Astrocyte of the cerebellum (primary cell): Measurements from ENCODE around the gene PRIM2.
"Not testable (repeated sequence)": the region's sequence is repeated elsewhere in the genome, so short reads cannot be mapped to it uniquely, and the experiment has no call there.

Experiments
- DNase-seq: peaks from one replicate; pipeline ENCODE4 v3.0.0-alpha.2; 2011; ENCODE audit warnings: low read depth
- H3K4me3 ChIP-seq: 2 replicates; pipeline ENCODE4 v1.5.1; 2011; ENCODE audit warnings: mild to moderate bottlenecking, low read depth, low read length, moderate library complexity
- in situ Hi-C: cut with HindIII; loops from 2 replicates; pipeline ENCODE4 v1.10.0; 2017; ENCODE audit warnings: low sequenced_read_pairs
- TF ChIP-seq, protein P1 (sequence below): IDR thresholded peaks from 2 replicates; pipeline ENCODE4 v1.5.1; 2012; ENCODE audit warnings: low read length, low read depth, moderate library complexity, mild to moderate bottlenecking; ENCODE audit errors: missing control alignments

Gene PRIM2, protein sequence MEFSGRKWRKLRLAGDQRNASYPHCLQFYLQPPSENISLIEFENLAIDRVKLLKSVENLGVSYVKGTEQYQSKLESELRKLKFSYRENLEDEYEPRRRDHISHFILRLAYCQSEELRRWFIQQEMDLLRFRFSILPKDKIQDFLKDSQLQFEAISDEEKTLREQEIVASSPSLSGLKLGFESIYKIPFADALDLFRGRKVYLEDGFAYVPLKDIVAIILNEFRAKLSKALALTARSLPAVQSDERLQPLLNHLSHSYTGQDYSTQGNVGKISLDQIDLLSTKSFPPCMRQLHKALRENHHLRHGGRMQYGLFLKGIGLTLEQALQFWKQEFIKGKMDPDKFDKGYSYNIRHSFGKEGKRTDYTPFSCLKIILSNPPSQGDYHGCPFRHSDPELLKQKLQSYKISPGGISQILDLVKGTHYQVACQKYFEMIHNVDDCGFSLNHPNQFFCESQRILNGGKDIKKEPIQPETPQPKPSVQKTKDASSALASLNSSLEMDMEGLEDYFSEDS

GRCh38 chr6:57317060-57317943 lies at the start of gene PRIM2:
PRIM2 (plus strand) TSS chr6:57317630; CDS start chr6:57318446, 816 bp downstream.
- in situ Hi-C loops: loop anchor here (5.0 to 10.0 kb wide), 4 partner anchors 50 to 413 kb away; no protein-coding TSS in a partner anchor
- peak within 1 kb of the TSS; percentile 58 for H3K4me3 ChIP-seq
- DNase-seq: peak; percentile 50
- TF ChIP-seq, protein P1, sequence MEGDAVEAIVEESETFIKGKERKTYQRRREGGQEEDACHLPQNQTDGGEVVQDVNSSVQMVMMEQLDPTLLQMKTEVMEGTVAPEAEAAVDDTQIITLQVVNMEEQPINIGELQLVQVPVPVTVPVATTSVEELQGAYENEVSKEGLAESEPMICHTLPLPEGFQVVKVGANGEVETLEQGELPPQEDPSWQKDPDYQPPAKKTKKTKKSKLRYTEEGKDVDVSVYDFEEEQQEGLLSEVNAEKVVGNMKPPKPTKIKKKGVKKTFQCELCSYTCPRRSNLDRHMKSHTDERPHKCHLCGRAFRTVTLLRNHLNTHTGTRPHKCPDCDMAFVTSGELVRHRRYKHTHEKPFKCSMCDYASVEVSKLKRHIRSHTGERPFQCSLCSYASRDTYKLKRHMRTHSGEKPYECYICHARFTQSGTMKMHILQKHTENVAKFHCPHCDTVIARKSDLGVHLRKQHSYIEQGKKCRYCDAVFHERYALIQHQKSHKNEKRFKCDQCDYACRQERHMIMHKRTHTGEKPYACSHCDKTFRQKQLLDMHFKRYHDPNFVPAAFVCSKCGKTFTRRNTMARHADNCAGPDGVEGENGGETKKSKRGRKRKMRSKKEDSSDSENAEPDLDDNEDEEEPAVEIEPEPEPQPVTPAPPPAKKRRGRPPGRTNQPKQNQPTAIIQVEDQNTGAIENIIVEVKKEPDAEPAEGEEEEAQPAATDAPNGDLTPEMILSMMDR: no peak

GRCh38 chr6:57268294-57268640 lies 49.2 kb upstream of the PRIM2 start:
- no peak overlapping the region for H3K4me3 ChIP-seq
- in situ Hi-C loops: loop anchor here (5.0 kb wide), 1 partner anchor 49 kb away; the partner anchor contains the start of gene PRIM2
- no peak for DNase-seq
- TF ChIP-seq, protein P1: no peak

GRCh38 chr6:57274113-57274824 lies 43.2 kb upstream of the PRIM2 start:
- in situ Hi-C loops, DNase-seq, H3K4me3 ChIP-seq: not testable (repeated sequence)

DNA sequence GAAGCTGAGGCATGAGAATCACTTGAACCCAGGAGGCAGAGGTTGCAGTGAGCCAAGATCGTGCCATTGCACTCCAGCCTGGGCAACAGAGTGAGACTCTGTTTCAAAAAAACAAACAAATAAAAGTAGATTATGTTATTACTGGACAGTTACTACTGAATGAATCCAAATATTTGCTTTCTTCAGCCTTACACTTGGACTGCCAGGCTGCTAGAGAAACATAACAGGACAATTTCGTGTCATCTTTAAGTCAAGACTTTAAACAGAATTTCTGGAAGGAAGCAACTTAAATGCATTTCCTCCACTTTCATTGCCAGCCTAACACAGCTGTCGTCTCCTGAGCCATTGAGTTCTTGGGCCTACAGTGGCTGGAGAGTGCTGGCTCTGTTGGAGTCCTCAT lies 42.0 kb upstream of the PRIM2 start:
- in situ Hi-C loops: no loop called here
- TF ChIP-seq, protein P1: no peak
- no peak for DNase-seq
- H3K4me3 ChIP-seq: no peak overlapping the region

GRCh38 chr6:57276946-57277345 lies 40.5 kb upstream of the PRIM2 start:
- DNase-seq: no peak
- in situ Hi-C loops: no loop called here
- no peak overlapping the region for H3K4me3 ChIP-seq
- TF ChIP-seq, protein P1: no peak

DNA sequence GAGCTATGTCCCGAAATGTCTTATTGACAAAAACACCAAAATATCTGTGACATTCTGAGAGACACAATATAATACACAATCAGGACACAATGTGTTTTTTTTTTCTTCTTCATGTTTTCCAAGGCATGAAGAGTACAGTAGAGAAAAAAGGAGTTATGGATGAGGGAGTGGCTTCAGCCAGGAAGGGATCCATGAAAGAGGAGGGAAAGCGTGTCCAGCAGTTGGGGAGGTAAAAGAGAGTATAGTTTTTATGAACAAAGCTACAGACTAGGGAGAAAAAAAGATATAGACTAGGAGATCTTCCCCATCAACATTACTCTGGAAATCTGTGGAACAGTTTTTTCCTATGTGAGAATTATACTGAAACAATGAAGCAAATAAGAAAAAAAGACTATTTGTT lies 38.9 kb upstream of the PRIM2 start:
- DNase-seq: no peak
- TF ChIP-seq, protein P1: no peak
- in situ Hi-C loops: no loop called here
- no peak overlapping the region for H3K4me3 ChIP-seq
